ES-I3 (cell line): ENCODE results near the gene ERCC6L2.

Experiments
- H3K36me3 ChIP-seq: 2 replicates; pipeline ENCODE4 v1.6.1; 2013; ENCODE audit warnings: mild to moderate bottlenecking, low read length, control low read depth, moderate library complexity; ENCODE audit not compliant: insufficient read depth
- H3K4me1 ChIP-seq: 2 replicates; pipeline ENCODE4 v1.6.1; 2013; ENCODE audit warnings: mild to moderate bottlenecking, control low read depth, low read length; ENCODE audit not compliant: insufficient read depth
- H3K9ac ChIP-seq: 2 replicates; pipeline ENCODE4 v1.6.1; 2013; ENCODE audit warnings: low read depth, mild to moderate bottlenecking, low read length, moderate library complexity
- H3K9me3 ChIP-seq: 2 replicates; pipeline ENCODE4 v1.6.1; 2013; ENCODE audit warnings: mild to moderate bottlenecking, low read length, moderate library complexity; ENCODE audit not compliant: control insufficient read depth, insufficient read depth

The ERCC6L2 gene

GRCh38 chr9:95875305-95876137 lies at the start of gene ERCC6L2:
Gene ERCC6L2, plus strand, starts transcription at chr9:95875691. Its CDS starts 348 bp downstream, at chr9:95876039.
- Histone ChIP-seq H3K4me1 (no peaks in the 10 kb centered on the region), H3K9me3 (no peaks in the 10 kb centered on the region), H3K36me3 (no peaks in the 10 kb centered on the region), H3K9ac (no peak within 1 kb of the TSS; the same call in 1 of the 2 replicates)

DNA sequence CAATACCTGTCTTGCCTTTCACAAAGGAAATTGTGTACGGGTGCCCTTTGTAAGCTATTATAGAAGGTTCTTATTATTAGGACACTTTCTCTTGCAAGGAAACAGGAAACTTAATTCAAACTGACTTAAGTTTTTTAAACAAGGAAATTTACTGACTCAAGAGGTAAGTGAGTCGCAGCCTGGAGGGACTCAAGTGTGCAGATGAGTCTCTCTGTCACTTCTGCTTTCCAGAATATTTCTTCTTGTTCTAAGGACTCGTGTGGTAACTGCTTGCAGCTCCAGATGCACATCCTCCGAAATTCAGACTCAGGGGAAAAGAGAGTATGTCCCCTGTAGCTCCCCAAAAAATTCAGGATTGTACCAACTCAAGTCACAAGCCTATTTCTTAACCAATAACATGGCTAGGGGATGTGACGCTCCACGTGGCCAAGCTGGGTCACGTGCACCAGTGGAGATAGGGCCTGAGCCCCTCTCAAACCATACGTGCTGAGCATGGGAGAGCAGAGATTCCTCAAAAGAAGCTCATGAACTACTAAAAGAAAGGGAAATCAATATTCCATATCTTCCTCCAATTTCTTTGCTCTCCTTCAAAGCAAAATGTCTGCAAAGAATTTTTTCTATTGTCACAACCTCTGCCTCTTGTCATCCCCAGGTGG lies 49.2 kb upstream of the ERCC6L2 start:
- no peaks in the 10 kb centered on the region for H3K9me3 ChIP-seq
- H3K4me1 ChIP-seq, result no peaks in the 10 kb centered on the region
- no peak overlapping the region for H3K9ac ChIP-seq
- no peaks in the 10 kb centered on the region for H3K36me3 ChIP-seq

- no peaks in the 10 kb centered on the region for H3K36me3 ChIP-seq
- no peaks in the 10 kb centered on the region for H3K4me1 ChIP-seq
- no peak overlapping the region for H3K9ac ChIP-seq
- no peaks in the 10 kb centered on the region for H3K9me3 ChIP-seq
These were observed 44.7 kb upstream of the ERCC6L2 start for GRCh38 chr9:95830768-95831167.

- Histone ChIP-seq H3K9ac (no peak overlapping the region), H3K4me1 (no peaks in the 10 kb centered on the region), H3K36me3 (no peaks in the 10 kb centered on the region), H3K9me3 (no peaks in the 10 kb centered on the region)
These were observed 43.7 kb upstream of the ERCC6L2 start for GRCh38 chr9:95831810-95832209.

GRCh38 chr9:95833546-95834178 lies 41.8 kb upstream of the ERCC6L2 start:
- H3K9ac ChIP-seq, result no peak overlapping the region
- H3K9me3 ChIP-seq, result no peaks in the 10 kb centered on the region
- no peaks in the 10 kb centered on the region for H3K36me3 ChIP-seq
- no peaks in the 10 kb centered on the region for H3K4me1 ChIP-seq

GRCh38 chr9:95834281-95834907 lies 41.1 kb upstream of the ERCC6L2 start:
- no peaks in the 10 kb centered on the region for H3K9me3 ChIP-seq
- H3K36me3 ChIP-seq, result no peaks in the 10 kb centered on the region

GRCh38 chr9:95835393-95835792 lies 40.1 kb upstream of the ERCC6L2 start:
- H3K4me1 ChIP-seq, result no peaks in the 10 kb centered on the region
- H3K36me3 ChIP-seq, result no peaks in the 10 kb centered on the region
- H3K9ac ChIP-seq, result no peak overlapping the region
- H3K9me3 ChIP-seq, result no peaks in the 10 kb centered on the region

More at GRCh38 chr9:95834281-95834907, 41.1 kb upstream of the ERCC6L2 start:
- Histone ChIP-seq H3K4me1 (no peaks in the 10 kb centered on the region), H3K9ac (no peak overlapping the region)

DNA sequence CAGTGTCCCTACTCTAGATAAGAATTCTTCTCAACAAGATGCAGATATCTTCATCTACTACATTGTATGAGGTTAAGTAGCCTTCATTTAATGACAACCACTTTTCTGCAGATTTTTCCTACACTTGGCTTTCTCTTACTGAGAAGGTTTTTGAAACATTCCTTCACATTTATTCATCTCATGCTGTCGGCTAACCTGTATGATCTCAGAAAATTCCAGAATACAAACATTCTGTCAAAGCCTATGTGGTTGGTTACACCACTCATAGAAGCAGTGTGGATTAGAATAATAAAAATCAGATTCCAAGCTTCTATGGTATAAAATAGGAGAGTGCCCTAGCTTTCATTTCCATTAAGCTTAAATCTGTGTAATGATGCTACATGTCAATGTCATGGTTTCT lies 39.4 kb upstream of the ERCC6L2 start:
- Histone ChIP-seq H3K9me3 (no peaks in the 10 kb centered on the region), H3K9ac (no peak overlapping the region), H3K4me1 (no peaks in the 10 kb centered on the region), H3K36me3 (no peaks in the 10 kb centered on the region)

DNA sequence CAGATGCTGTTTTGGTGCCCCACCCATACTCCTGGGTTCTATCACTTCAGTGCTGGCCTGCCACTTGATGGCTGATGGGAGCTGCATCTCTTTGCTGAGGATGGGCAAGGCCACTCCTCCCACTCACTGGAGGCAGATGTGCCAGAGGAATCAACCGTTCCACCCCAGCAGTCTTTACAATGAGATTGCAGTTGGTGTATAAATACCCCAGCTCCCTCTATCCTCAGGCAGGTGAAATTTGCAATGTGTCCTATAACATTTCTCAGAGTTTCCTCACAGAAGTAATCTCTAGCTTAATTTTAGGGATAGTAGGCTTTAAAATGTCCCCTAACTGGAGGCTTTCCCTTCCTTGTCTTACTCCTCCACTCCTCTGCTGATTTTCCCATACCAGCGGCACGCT lies 36.5 kb upstream of the ERCC6L2 start:
- Histone ChIP-seq H3K4me1 (no peaks in the 10 kb centered on the region), H3K9me3 (no peaks in the 10 kb centered on the region), H3K9ac (no peak overlapping the region), H3K36me3 (no peaks in the 10 kb centered on the region)

- Histone ChIP-seq H3K4me1 (no peaks in the 10 kb centered on the region), H3K36me3 (no peaks in the 10 kb centered on the region), H3K9me3 (no peaks in the 10 kb centered on the region), H3K9ac (no peak overlapping the region)
These were observed 35.4 kb upstream of the ERCC6L2 start for GRCh38 chr9:95840074-95840473.

- no peaks in the 10 kb centered on the region for H3K36me3 ChIP-seq
- no peaks in the 10 kb centered on the region for H3K4me1 ChIP-seq
- H3K9me3 ChIP-seq, result no peaks in the 10 kb centered on the region
- H3K9ac ChIP-seq, result no peak overlapping the region
These were observed 34.1 kb upstream of the ERCC6L2 start for GRCh38 chr9:95841377-95841776.

GRCh38 chr9:95845751-95846150 lies 29.7 kb upstream of the ERCC6L2 start:
- H3K36me3 ChIP-seq, result no peaks in the 10 kb centered on the region
- no peak overlapping the region for H3K9ac ChIP-seq
- H3K4me1 ChIP-seq, result no peaks in the 10 kb centered on the region
- H3K9me3 ChIP-seq, result no peaks in the 10 kb centered on the region

GRCh38 chr9:95848764-95849163 lies 26.7 kb upstream of the ERCC6L2 start:
- Histone ChIP-seq H3K36me3 (no peaks in the 10 kb centered on the region), H3K9ac (no peak overlapping the region), H3K9me3 (no peaks in the 10 kb centered on the region), H3K4me1 (no peaks in the 10 kb centered on the region)
